T follicular helper cell (primary cell): ENCODE measurements around the gene LHFPL2.

Source experiments
- DNase-seq: peaks from one replicate; pipeline ENCODE4 v3.0.0-alpha.2; 2020; ENCODE audit warnings: low read depth

Gene LHFPL2

GRCh38 chr5:78543916-78544315 is 104.7 kb downstream of the LHFPL2 start:
- DNase-seq, result no peak

GRCh38 chr5:78543292-78543691 is 105.3 kb downstream of the LHFPL2 start:
- DNase-seq, result no peak

GRCh38 chr5:78542321-78542840 is 106.2 kb downstream of the LHFPL2 start:
- DNase-seq, result no peak

GRCh38 chr5:78541086-78541654 is 107.4 kb downstream of the LHFPL2 start:
- no peak for DNase-seq

GRCh38 chr5:78540335-78541085 is 108.1 kb downstream of the LHFPL2 start:
- DNase-seq, result no peak

- DNase-seq, result no peak
Measured at GRCh38 chr5:78538240-78538850, 110.2 kb downstream of the LHFPL2 start.

- no peak for DNase-seq
Measured at GRCh38 chr5:78537821-78538220, 110.8 kb downstream of the LHFPL2 start.

GRCh38 chr5:78537411-78537810 is 111.2 kb downstream of the LHFPL2 start:
- no peak for DNase-seq

- no peak for DNase-seq
Measured at GRCh38 chr5:78536661-78537196, 111.8 kb downstream of the LHFPL2 start.

GRCh38 chr5:78534905-78535200 is 113.7 kb downstream of the LHFPL2 start:
- no peak for DNase-seq

GRCh38 chr5:78534148-78534904 is 114.2 kb downstream of the LHFPL2 start:
- no peak for DNase-seq

GRCh38 chr5:78533356-78533755 is 115.2 kb downstream of the LHFPL2 start:
- DNase-seq, result no peak

GRCh38 chr5:78530342-78531096 is 118.1 kb downstream of the LHFPL2 start:
- no peak for DNase-seq

- no peak for DNase-seq
Measured at GRCh38 chr5:78527925-78528324, 120.6 kb downstream of the LHFPL2 start.

GRCh38 chr5:78527054-78527859 is 121.3 kb downstream of the LHFPL2 start:
- no peak for DNase-seq

GRCh38 chr5:78526049-78526525 is 122.5 kb downstream of the LHFPL2 start:
- no peak for DNase-seq

- DNase-seq, result no peak
Measured at GRCh38 chr5:78523314-78524193, 125.0 kb downstream of the LHFPL2 start.

- no peak for DNase-seq
Measured at GRCh38 chr5:78522476-78523260, 125.9 kb downstream of the LHFPL2 start.

- DNase-seq, result no peak
Measured at GRCh38 chr5:78521455-78521854, 127.1 kb downstream of the LHFPL2 start.
